NCI-H2029 (cell line): ENCODE measurements around the gene LARP4.

Source experiments
- DNase-seq: peaks from one replicate; lab custom pipeline; 2025; lab: John Stamatoyannopoulos, UW

The LARP4 gene

DNA sequence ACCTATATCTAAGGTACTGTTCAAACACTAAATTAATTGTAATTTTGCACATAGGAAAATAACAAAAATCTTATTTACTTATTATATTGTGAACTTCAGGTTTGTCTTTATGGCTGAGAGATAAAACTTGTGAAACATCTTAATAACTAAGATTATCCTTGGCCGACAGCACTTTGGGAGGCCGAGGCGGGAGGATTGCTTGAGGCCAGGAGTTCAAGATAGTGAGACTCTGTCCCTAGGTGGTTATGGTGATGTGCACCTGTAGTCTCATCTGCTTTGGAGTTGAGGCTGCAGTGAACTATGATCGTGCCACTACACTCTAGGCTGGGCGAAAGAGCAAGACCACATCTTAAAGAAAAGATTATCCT lies 126.7 kb downstream of the LARP4 start:
- DNase-seq: no peak

GRCh38 chr12:50528800-50529199 lies 128.1 kb downstream of the LARP4 start:
- DNase-seq: no peak

- no peak for DNase-seq
Observed at GRCh38 chr12:50529345-50529744, 128.7 kb downstream of the LARP4 start.
